IMR-90 (cell line): Measurements from ENCODE around the gene TMEM239. TPM values are rescaled to one million over a fixed set of nuclear protein-coding genes. Genes with fewer than 3 reads are reported as not detected.

Experiments
- ATAC-seq: fragments of 200-7000 bp; cut with Tn5 transposase; 2 replicates; pipeline ENCODE4 v1.9.1; 2020; ENCODE audit warnings: low read depth, mild to moderate bottlenecking, moderate library complexity
- BruUV-seq: library from RNA; stranded (reverse); fragments of 400-500 nt; replicated peaks from 2 replicates; lab custom pipeline; 2021; lab: Mats Ljungman, UMichigan
- CTCF ChIA-PET: fragments of 300-600 bp; formaldehyde crosslinking; extraction: SDS; loops from one replicate; lab custom pipeline; 2021; ENCODE audit warnings: antibody characterized with exemption; lab: Yijun Ruan, JAX
- POLR2A ChIA-PET: fragments of 300-600 bp; sonication (Branson Sonifier 250); formaldehyde crosslinking; loops from one replicate; lab custom pipeline; 2022; ENCODE audit warnings: antibody characterized with exemption; ENCODE audit not compliant: unreplicated experiment; lab: Charles Lee
- DNase-seq: peaks from one replicate; pipeline ENCODE4 v3.0.0; 2013
- H2AFZ ChIP-seq: replicated peaks from 2 replicates; pipeline ENCODE3; 2013; ENCODE audit warnings: low read length, mild to moderate bottlenecking; ENCODE audit not compliant: poor library complexity
- H2AK5ac ChIP-seq: 2 replicates; pipeline ENCODE4 v1.6.1; 2013; ENCODE audit warnings: low read depth, low read length, inconsistent platforms
- H2AK9ac ChIP-seq: replicated peaks from 2 replicates; pipeline ENCODE3; 2013; ENCODE audit warnings: mild to moderate bottlenecking, low read depth, low read length, moderate library complexity; ENCODE audit not compliant: poor library complexity
- H2BK120ac ChIP-seq: 2 replicates; pipeline ENCODE4 v1.6.1; 2013; ENCODE audit warnings: low read depth, low read length, inconsistent platforms
- H2BK15ac ChIP-seq: 3 replicates; pipeline ENCODE4 v1.6.1; 2013; ENCODE audit warnings: low read depth, low read length, inconsistent platforms
- H2BK20ac ChIP-seq: 2 replicates; pipeline ENCODE4 v1.6.1; 2013; ENCODE audit warnings: low read depth, mild to moderate bottlenecking, inconsistent platforms, low read length, moderate library complexity
- H2BK5ac ChIP-seq: 2 replicates; pipeline ENCODE4 v1.6.1; 2013; ENCODE audit warnings: mild to moderate bottlenecking, low read depth, low read length, inconsistent platforms; ENCODE audit not compliant: poor library complexity, severe bottlenecking
- H3K14ac ChIP-seq: replicated peaks from 2 replicates; pipeline ENCODE4 v1.6.1; 2013; ENCODE audit warnings: low read depth, low read length, inconsistent platforms
- H3K18ac ChIP-seq: 2 replicates; pipeline ENCODE4 v1.6.1; 2013; ENCODE audit warnings: low read depth, low read length, control low read depth
- H3K23ac ChIP-seq: 2 replicates; pipeline ENCODE4 v1.6.1; 2013; ENCODE audit warnings: low read depth, low read length, inconsistent platforms
- H3K27ac ChIP-seq: 2 replicates; pipeline ENCODE4 v1.5.1; 2013; ENCODE audit warnings: mild to moderate bottlenecking, control low read depth, low read length; ENCODE audit not compliant: insufficient read depth
- H3K27me3 ChIP-seq: 2 replicates; pipeline ENCODE4 v1.6.1; 2013; ENCODE audit warnings: low read length; ENCODE audit not compliant: control insufficient read depth, insufficient read depth
- H3K36me3 ChIP-seq: 2 replicates; pipeline ENCODE4 v1.6.1; 2013; ENCODE audit warnings: low read length, mixed read lengths; ENCODE audit not compliant: control insufficient read depth, insufficient read depth
- H3K4ac ChIP-seq: 2 replicates; pipeline ENCODE4 v1.6.1; 2013; ENCODE audit warnings: low read depth, low read length, inconsistent platforms
- H3K4me1 ChIP-seq: 2 replicates; pipeline ENCODE4 v1.6.1; 2013; ENCODE audit warnings: low read length, mixed read lengths; ENCODE audit not compliant: control insufficient read depth, insufficient read depth
- H3K4me2 ChIP-seq: 2 replicates; pipeline ENCODE4 v1.6.1; 2013; ENCODE audit warnings: low read depth, mild to moderate bottlenecking, control low read depth, low read length, moderate library complexity
- H3K4me3 ChIP-seq: 2 replicates; pipeline ENCODE4 v1.5.1; 2013; ENCODE audit warnings: low read depth, mild to moderate bottlenecking, control low read depth, low read length, moderate library complexity; ENCODE audit not compliant: insufficient read depth
- H3K56ac ChIP-seq: 2 replicates; pipeline ENCODE4 v1.6.1; 2013; ENCODE audit warnings: low read length, inconsistent platforms; ENCODE audit not compliant: insufficient read depth; ENCODE audit errors: extremely low read depth
- H3K79me1 ChIP-seq, 2 experiments: 2 replicates each; pipeline ENCODE4 v1.6.1; 2013; ENCODE audit warnings: low read length in 2 of 2, inconsistent platforms in 1 of 2, low read depth in 1 of 2
- H3K9ac ChIP-seq: 2 replicates; pipeline ENCODE4 v1.6.1; 2013; ENCODE audit warnings: low read depth, low read length, control low read depth
- H3K9me1 ChIP-seq: 2 replicates; pipeline ENCODE4 v1.6.1; 2013; ENCODE audit warnings: low read length, inconsistent platforms; ENCODE audit not compliant: insufficient read depth
- H3K9me3 ChIP-seq: 2 replicates; pipeline ENCODE4 v1.6.1; 2013; ENCODE audit warnings: low read length; ENCODE audit not compliant: control insufficient read depth, insufficient read depth
- H4K20me1 ChIP-seq: 2 replicates; pipeline ENCODE4 v1.6.1; 2013; ENCODE audit warnings: low read length, inconsistent platforms; ENCODE audit not compliant: insufficient read depth
- H4K5ac ChIP-seq: 2 replicates; pipeline ENCODE4 v1.6.1; 2013; ENCODE audit warnings: mild to moderate bottlenecking, low read depth, low read length, control low read depth
- H4K8ac ChIP-seq, 2 experiments: 2 replicates each; pipeline ENCODE4 v1.6.1; 2013; ENCODE audit warnings: low read depth in 2 of 2, low read length in 2 of 2, control low read depth in 1 of 2, inconsistent platforms in 1 of 2
- H4K91ac ChIP-seq: 2 replicates; pipeline ENCODE4 v1.6.1; 2013; ENCODE audit warnings: low read depth, low read length, inconsistent platforms; ENCODE audit not compliant: insufficient read depth
- FOS ChIP-seq: fragments of 150-350 bp; IDR thresholded peaks from 2 replicates; pipeline ENCODE4 v1.6.1; 2016; ENCODE audit warnings: low read depth, low read length
- MAFK ChIP-seq: IDR thresholded peaks from 2 replicates; pipeline ENCODE4 v1.6.1; 2012; ENCODE audit warnings: low read depth, low read length, improper control_type of control experiment
- RAD21 ChIP-seq: IDR thresholded peaks from 2 replicates; pipeline ENCODE4 v1.6.1; 2012; ENCODE audit warnings: low read length, improper control_type of control experiment
- RFX5 ChIP-seq: IDR thresholded peaks from 2 replicates; pipeline ENCODE4 v1.8.0; 2012; ENCODE audit warnings: low read depth, mild to moderate bottlenecking, low read length, moderate library complexity
- WGBS, 2 experiments: methylation state at CpG; one replicate each; pipeline versions ENCODE4 v1.1.5 to v1.1.7; 2013; ENCODE audit warnings: missing lambda C conversion rate in 2 of 2; ENCODE audit not compliant: insufficient read length in 1 of 2; ENCODE audit errors: extremely low coverage in 2 of 2; 5-methylcytosine and 5-hydroxymethylcytosine counted together
- dilution Hi-C: fragments of 300-500 bp; cut with HindIII; formaldehyde crosslinking; loops from one replicate; pipeline ENCODE4 v1.14.3; 2018; ENCODE audit warnings: low sequenced_read_pairs; ENCODE audit not compliant: unreplicated experiment
- in situ Hi-C: fragments of 300-500 bp; cut with MboI; formaldehyde crosslinking; loops from 3 replicates; pipeline ENCODE4 v1.14.3; 2019; ENCODE audit warnings: low sequenced_read_pairs, inconsistent platforms, mixed read lengths
- intact Hi-C: fragments of 100-400 bp; cut with micrococcal nuclease; formaldehyde crosslinking; loops from 2 replicates; pipeline ENCODE4 v1.10.0; 2022
- polyA plus RNA-seq, 3 experiments: library from polyadenylated mRNA; depleted of rRNA; stranded (reverse); fragments of >200 nt; gene quantifications; 2 replicates each; pipeline ENCODE4 v1.2.3, GENCODE V29; 2012; ENCODE audit warnings: low replicate concordance in 1 of 3
- total RNA-seq: library from RNA; depleted of rRNA; stranded (reverse); fragments of >200 nt; gene quantifications from 2 replicates; pipeline ENCODE4 v1.2.3, GENCODE V29; 2012
- TF ChIP-seq, protein P1 (sequence below): fragments of 150-350 bp; IDR thresholded peaks from 2 replicates; pipeline ENCODE4 v1.6.1; 2016; ENCODE audit warnings: low read depth, mild to moderate bottlenecking, low read length, moderate library complexity, borderline replicate concordance
- TF ChIP-seq, protein P2 (sequence below): conservative IDR thresholded peaks from 2 replicates; pipeline ENCODE4 v1.5.1; 2012; ENCODE audit warnings: mild to moderate bottlenecking, low read depth, low read length, improper control_type of control experiment

Gene TMEM239
- total and polyA plus RNA-seq, 2 of the 4 experiments (the other 2 are of a cell fraction), result 0.32 TPM; not detected in 1

DNA sequence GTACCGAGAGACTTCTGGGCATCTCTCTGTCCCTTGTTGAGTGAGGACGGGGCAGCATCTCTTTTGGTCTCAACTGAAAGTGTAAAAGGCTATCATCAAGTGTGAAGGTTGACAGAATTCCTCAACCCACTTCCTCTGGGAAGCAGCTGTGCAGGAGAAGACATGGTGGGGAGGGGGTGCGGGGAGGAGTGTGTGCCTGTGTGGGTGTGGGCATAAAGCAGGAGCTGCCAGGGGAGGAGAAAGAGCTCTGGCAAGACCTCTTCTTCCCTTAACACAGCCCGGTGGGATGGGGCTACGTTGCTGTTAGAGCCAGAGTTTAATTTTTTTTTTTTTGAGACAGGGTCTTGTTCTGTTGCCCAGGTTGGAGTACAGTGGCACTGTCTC, 47.5 kb upstream of the TMEM239 start:
- WGBS, 2 experiments, result no CpG with 5 or more reads among the region's 5 CpGs

More for the DNA sequence above, 47.5 kb upstream of the TMEM239 start:
- Histone ChIP-seq H3K56ac (no peak overlapping the region), H2BK20ac (no peak overlapping the region), H3K27me3 (peaks cover 21% of the 10 kb centered on the region), H2AFZ (no peak overlapping the region), H2BK5ac (no peak overlapping the region), H2AK9ac (no peak overlapping the region), H4K5ac (no peak overlapping the region), H3K4me3 (no peak overlapping the region), H3K18ac (no peak overlapping the region), H3K9me3 (no peaks in the 10 kb centered on the region), H3K14ac (no peak overlapping the region), H2BK15ac (no peak overlapping the region), H3K4me1 (peaks cover 3% of the 10 kb centered on the region; the same call in 1 of the 2 replicates), H4K20me1 (no peaks in the 10 kb centered on the region), H3K9ac (no peak overlapping the region), H3K4ac (no peak overlapping the region), H3K36me3 (no peaks in the 10 kb centered on the region), H4K8ac (no peak overlapping the region), H3K79me1 (no peaks in the 10 kb centered on the region), H4K91ac (no peak overlapping the region), H3K27ac (no peak overlapping the region), H2BK120ac (no peak overlapping the region), H3K4me2 (no peak overlapping the region), H2AK5ac (no peak overlapping the region), H3K23ac (no peak overlapping the region), H3K9me1 (no peaks in the 10 kb centered on the region)
- no peak for ATAC-seq
- intact Hi-C loops (loop anchor here (2.0 kb wide), 1 partner anchor 18 kb away; no protein-coding TSS in a partner anchor), in situ Hi-C loops (no loop called here), dilution Hi-C loops (no loop called here)
- no peak for DNase-seq
- TF ChIP-seq, protein P1, sequence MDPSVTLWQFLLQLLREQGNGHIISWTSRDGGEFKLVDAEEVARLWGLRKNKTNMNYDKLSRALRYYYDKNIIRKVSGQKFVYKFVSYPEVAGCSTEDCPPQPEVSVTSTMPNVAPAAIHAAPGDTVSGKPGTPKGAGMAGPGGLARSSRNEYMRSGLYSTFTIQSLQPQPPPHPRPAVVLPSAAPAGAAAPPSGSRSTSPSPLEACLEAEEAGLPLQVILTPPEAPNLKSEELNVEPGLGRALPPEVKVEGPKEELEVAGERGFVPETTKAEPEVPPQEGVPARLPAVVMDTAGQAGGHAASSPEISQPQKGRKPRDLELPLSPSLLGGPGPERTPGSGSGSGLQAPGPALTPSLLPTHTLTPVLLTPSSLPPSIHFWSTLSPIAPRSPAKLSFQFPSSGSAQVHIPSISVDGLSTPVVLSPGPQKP, result no peak
- TF ChIP-seq, protein P2, sequence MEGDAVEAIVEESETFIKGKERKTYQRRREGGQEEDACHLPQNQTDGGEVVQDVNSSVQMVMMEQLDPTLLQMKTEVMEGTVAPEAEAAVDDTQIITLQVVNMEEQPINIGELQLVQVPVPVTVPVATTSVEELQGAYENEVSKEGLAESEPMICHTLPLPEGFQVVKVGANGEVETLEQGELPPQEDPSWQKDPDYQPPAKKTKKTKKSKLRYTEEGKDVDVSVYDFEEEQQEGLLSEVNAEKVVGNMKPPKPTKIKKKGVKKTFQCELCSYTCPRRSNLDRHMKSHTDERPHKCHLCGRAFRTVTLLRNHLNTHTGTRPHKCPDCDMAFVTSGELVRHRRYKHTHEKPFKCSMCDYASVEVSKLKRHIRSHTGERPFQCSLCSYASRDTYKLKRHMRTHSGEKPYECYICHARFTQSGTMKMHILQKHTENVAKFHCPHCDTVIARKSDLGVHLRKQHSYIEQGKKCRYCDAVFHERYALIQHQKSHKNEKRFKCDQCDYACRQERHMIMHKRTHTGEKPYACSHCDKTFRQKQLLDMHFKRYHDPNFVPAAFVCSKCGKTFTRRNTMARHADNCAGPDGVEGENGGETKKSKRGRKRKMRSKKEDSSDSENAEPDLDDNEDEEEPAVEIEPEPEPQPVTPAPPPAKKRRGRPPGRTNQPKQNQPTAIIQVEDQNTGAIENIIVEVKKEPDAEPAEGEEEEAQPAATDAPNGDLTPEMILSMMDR, result no peak
- no peak for TF ChIP-seq RFX5
- no peak for TF ChIP-seq FOS
- no peak for TF ChIP-seq MAFK
- TF ChIP-seq RAD21, result no peak
- ChIA-PET POLR2A (no interaction called here), CTCF (no interaction called here)
- BruUV-seq, result no TSS peak
